KMS-11 (cell line): ENCODE results near the gene GRID1.

Source experiments
- H2AFZ ChIP-seq: fragments of 200-600 bp; sonication (generic); 2 replicates; pipeline ENCODE4 v1.6.1; 2016; ENCODE audit warnings: antibody characterized with exemption, mixed run types, low read depth
- H3K27ac ChIP-seq: fragments of 200-600 bp; sonication (generic); 2 replicates; pipeline ENCODE4 v1.6.1; 2016; ENCODE audit warnings: mild to moderate bottlenecking, mixed run types
- H3K27me3 ChIP-seq: fragments of 200-600 bp; sonication (generic); 2 replicates; pipeline ENCODE4 v1.6.1; 2017; ENCODE audit warnings: mild to moderate bottlenecking, low read depth, mixed run types, moderate library complexity; ENCODE audit not compliant: insufficient read depth
- H3K36me3 ChIP-seq: fragments of 200-600 bp; sonication (generic); 2 replicates; pipeline ENCODE4 v1.6.1; 2017; ENCODE audit warnings: mild to moderate bottlenecking, mixed run types; ENCODE audit not compliant: insufficient read depth
- H3K4me1 ChIP-seq: fragments of 200-600 bp; sonication (generic); 2 replicates; pipeline ENCODE4 v1.6.1; 2016; ENCODE audit warnings: mild to moderate bottlenecking, low read depth, mixed run types; ENCODE audit not compliant: poor library complexity, severe bottlenecking
- H3K4me2 ChIP-seq: fragments of 200-600 bp; sonication (generic); 2 replicates; pipeline ENCODE4 v1.7.0; 2016; ENCODE audit warnings: mild to moderate bottlenecking, mixed run types
- H3K4me3 ChIP-seq: fragments of 200-600 bp; sonication (generic); IDR thresholded peaks from 2 replicates; pipeline ENCODE4 v1.6.1; 2017; ENCODE audit warnings: low read depth, low read length, mixed read lengths; ENCODE audit not compliant: insufficient read depth
- H3K79me2 ChIP-seq: fragments of 200-600 bp; sonication (generic); 2 replicates; pipeline ENCODE4 v1.6.1; 2016; ENCODE audit warnings: low read depth, mixed run types; ENCODE audit not compliant: insufficient read depth
- H3K9ac ChIP-seq: fragments of 200-600 bp; sonication (generic); 2 replicates; pipeline ENCODE4 v1.6.1; 2016; ENCODE audit warnings: mild to moderate bottlenecking, mixed run types
- H4K20me1 ChIP-seq: fragments of 200-600 bp; sonication (generic); 2 replicates; pipeline ENCODE4 v1.6.1; 2016; ENCODE audit warnings: mild to moderate bottlenecking, mixed run types; ENCODE audit not compliant: insufficient read depth
- TF ChIP-seq, protein P1 (sequence below): fragments of 200-600 bp; sonication (generic); conservative IDR thresholded peaks from 2 replicates; pipeline ENCODE4 v1.6.1; 2017; ENCODE audit warnings: low read depth, mild to moderate bottlenecking, antibody characterized with exemption, low read length, moderate library complexity, mixed read lengths

The GRID1 gene

DNA sequence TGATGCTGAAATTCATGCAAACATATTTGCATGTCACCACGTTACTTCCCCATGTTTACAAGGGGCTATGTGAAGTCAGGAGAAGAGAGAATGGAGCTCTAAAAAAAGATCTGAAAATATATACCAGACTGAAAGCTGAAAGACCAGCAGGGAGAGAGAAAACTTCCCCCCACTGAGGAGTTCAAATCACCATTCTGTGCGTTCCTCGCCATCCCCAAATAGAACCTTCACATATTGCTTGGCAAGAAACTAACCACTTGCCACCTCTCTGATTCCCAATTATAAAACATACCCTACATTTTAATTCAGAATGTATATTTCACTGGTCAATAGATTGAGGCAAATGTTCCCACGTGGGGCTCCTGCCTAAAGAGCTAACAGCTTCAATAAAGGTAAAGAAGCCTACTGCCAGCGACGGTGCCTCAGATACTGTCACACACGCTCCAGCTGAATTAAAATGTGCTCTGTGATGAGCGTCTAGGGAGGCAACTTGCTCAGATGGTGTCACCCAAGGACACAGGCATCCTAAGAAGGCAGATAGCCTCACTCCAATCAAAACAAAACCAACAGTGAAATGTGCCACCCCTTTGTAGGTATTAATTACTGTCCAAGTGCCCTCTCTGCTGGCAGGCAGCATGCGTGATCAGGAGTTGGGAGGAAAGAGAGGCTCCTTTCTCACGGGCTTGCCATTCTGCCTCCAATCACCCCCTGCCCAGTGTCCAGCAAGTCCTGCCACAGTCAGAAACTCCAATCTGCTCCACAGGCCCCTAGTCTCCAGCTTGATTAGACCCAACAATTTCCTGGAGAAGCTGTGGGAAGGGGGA lies 298.2 kb downstream of the GRID1 start:
- TF ChIP-seq, protein P1, sequence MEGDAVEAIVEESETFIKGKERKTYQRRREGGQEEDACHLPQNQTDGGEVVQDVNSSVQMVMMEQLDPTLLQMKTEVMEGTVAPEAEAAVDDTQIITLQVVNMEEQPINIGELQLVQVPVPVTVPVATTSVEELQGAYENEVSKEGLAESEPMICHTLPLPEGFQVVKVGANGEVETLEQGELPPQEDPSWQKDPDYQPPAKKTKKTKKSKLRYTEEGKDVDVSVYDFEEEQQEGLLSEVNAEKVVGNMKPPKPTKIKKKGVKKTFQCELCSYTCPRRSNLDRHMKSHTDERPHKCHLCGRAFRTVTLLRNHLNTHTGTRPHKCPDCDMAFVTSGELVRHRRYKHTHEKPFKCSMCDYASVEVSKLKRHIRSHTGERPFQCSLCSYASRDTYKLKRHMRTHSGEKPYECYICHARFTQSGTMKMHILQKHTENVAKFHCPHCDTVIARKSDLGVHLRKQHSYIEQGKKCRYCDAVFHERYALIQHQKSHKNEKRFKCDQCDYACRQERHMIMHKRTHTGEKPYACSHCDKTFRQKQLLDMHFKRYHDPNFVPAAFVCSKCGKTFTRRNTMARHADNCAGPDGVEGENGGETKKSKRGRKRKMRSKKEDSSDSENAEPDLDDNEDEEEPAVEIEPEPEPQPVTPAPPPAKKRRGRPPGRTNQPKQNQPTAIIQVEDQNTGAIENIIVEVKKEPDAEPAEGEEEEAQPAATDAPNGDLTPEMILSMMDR, result no peak
- H3K36me3 ChIP-seq, result no peaks in the 10 kb centered on the region
- H3K27me3 ChIP-seq, result no peaks in the 10 kb centered on the region
- H3K27ac ChIP-seq, result no peak overlapping the region
- no peak overlapping the region for H3K9ac ChIP-seq
- no peak overlapping the region for H3K4me2 ChIP-seq
- H3K4me3 ChIP-seq, result no peak overlapping the region
- H3K79me2 ChIP-seq, result no peaks in the 10 kb centered on the region
- H4K20me1 ChIP-seq, result no peaks in the 10 kb centered on the region
- no peaks in the 10 kb centered on the region for H3K4me1 ChIP-seq
- no peak overlapping the region for H2AFZ ChIP-seq

DNA sequence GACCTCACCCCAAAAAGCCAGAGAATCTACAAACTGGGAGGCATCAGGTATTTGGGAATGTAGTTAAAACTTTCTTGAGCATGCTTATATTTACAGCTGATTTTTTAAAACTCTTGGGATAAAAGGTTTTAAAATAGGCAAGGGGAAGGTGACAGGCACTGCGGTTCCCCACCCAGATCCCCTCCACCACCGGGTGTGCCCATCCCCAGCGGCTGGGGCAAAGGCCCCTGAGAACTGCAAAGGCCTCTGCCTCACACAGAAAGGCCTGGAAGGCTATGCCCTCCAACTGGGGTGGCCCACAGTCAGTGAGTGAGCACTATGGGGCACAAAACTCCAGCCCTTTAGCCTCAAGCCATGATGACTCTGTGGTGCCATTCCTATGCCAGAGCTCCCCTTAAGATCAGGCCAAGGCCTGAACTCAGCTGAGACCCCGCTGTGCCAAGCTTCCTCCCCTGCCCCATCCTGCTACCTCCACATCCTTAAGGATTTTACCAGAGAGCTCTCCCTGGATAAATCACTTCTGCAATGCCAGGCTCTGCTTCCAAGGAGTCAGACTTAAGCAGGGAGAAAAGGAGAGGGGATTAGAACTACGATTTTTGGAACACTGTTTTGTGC lies 299.1 kb downstream of the GRID1 start:
- H3K9ac ChIP-seq, result no peak overlapping the region
- no peak overlapping the region for H2AFZ ChIP-seq
- TF ChIP-seq, protein P1, result no peak
- H4K20me1 ChIP-seq, result no peaks in the 10 kb centered on the region
- no peaks in the 10 kb centered on the region for H3K4me1 ChIP-seq
- no peak overlapping the region for H3K4me3 ChIP-seq
- no peak overlapping the region for H3K27ac ChIP-seq
- H3K79me2 ChIP-seq, result no peaks in the 10 kb centered on the region
- H3K36me3 ChIP-seq, result no peaks in the 10 kb centered on the region
- H3K4me2 ChIP-seq, result no peak overlapping the region
- no peaks in the 10 kb centered on the region for H3K27me3 ChIP-seq

DNA sequence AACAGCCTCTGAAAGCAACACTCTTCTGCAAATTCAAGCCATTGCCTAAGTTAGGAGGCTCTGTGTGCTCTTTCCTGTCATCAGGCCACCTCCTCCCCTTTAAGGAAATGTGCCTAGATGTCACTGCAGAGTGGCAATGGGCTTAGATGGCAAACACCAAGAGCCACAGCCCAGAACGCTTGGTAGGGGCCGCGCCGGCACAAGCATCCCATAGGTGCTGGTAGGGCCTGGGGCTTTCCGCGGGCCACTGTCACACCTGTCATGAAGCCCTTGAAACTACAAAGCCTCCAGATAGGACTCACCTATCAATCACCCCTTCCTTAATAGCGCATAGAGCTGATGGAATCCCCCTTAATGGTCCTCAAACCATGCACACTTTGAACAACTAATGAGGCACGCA lies 299.9 kb downstream of the GRID1 start:
- H3K79me2 ChIP-seq, result no peaks in the 10 kb centered on the region
- no peak overlapping the region for H3K9ac ChIP-seq
- H4K20me1 ChIP-seq, result no peaks in the 10 kb centered on the region
- H3K27ac ChIP-seq, result no peak overlapping the region
- H3K4me1 ChIP-seq, result no peaks in the 10 kb centered on the region
- H3K4me3 ChIP-seq, result no peak overlapping the region
- TF ChIP-seq, protein P1, result no peak
- no peak overlapping the region for H3K4me2 ChIP-seq
- H3K27me3 ChIP-seq, result no peaks in the 10 kb centered on the region
- H3K36me3 ChIP-seq, result no peaks in the 10 kb centered on the region
- no peak overlapping the region for H2AFZ ChIP-seq

DNA sequence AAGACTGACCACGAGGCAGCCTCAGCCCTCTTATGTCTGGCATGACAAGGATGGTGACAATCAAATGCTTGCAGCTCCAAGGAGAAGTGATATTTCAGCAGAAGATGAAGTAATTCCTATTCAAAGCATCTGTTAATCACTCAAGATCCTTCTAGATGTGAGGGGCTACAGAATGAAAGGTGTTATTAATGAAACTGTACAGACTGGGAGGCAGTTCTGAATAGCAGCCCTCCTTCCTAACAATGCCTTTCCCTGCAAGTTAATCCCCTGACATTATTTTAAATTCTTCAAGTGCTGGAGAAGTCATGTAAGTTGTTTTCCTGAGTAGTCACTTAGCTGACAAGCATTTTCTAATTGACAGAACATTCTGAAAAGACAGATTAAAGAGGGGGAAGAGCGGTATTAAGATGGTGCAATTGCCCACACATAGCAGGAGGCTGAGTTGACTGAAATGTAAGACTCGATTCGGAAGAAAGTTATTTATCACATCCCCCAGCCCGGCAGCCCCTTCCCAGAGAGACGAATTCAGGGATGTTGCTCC lies 300.8 kb downstream of the GRID1 start:
- H3K36me3 ChIP-seq, result no peaks in the 10 kb centered on the region

More for the DNA sequence above, 300.8 kb downstream of the GRID1 start:
- Histone ChIP-seq H3K4me1 (no peaks in the 10 kb centered on the region), H3K4me2 (no peak overlapping the region), H4K20me1 (no peaks in the 10 kb centered on the region), H3K79me2 (no peaks in the 10 kb centered on the region), H2AFZ (no peak overlapping the region), H3K4me3 (no peak overlapping the region), H3K9ac (no peak overlapping the region), H3K27ac (no peak overlapping the region), H3K27me3 (no peaks in the 10 kb centered on the region)
- TF ChIP-seq, protein P1, result no peak
